DOHH2 (cell line): Measurements from ENCODE around the gene ANO6.
"Not testable (repeated sequence)": the region's sequence is repeated elsewhere in the genome, so short reads cannot be mapped to it uniquely, and the experiment has no call there.

Experiments used
- CTCF ChIP-seq: fragments of 200-600 bp; sonication (generic); IDR thresholded peaks from one replicate; pipeline ENCODE4 v1.5.1; 2014; ENCODE audit warnings: antibody characterized with exemption, mild to moderate bottlenecking, low read depth, low read length; ENCODE audit not compliant: poor library complexity, severe bottlenecking
- EZH2phosphoT487 ChIP-seq: fragments of 200-600 bp; sonication (generic); IDR thresholded peaks from 2 replicates; pipeline ENCODE4 v1.6.1; 2017; ENCODE audit warnings: borderline replicate concordance, mild to moderate bottlenecking, antibody characterized with exemption, low read length, moderate library complexity, mixed read lengths

- TF ChIP-seq CTCF, EZH2phosphoT487: not testable (repeated sequence)
Observed at GRCh38 chr12:45236383-45236782, 20.5 kb downstream of the ANO6 start.
